ENCODE results near the gene PNKP. TPM values are rescaled to one million over a fixed set of nuclear protein-coding genes. Genes with fewer than 3 reads are reported as not detected.

The PNKP gene
- total and polyA plus RNA-seq, 9 of the 15 experiments (the other 6 are each of a cell fraction or from before 2014, with no cell fraction given), result 2.8 to 85.4 (median 25.3) TPM

GRCh38 chr19:49847731-49848696, 19.4 kb downstream of the PNKP start (continued):
- TF ChIP-seq NR4A1 (CRISPR knock-in tag; IDR thresholded peaks at IDR 0.05) (no peak), NR4A1 (tag; IDR thresholded peaks at IDR 0.05) (0 out of 2 replicates have a peak, but pooled peaks have one; percentile 80), ZFP1 (CRISPR knock-in tag; IDR thresholded peaks at IDR 0.05) (no peak), SREBF2 (CRISPR knock-in tag; IDR thresholded peaks at IDR 0.05) (no peak), ZNF3 (CRISPR knock-in tag; IDR thresholded peaks at IDR 0.05) (no peak), NR1H2 (CRISPR knock-in tag; IDR thresholded peaks at IDR 0.05) (no peak), KDM1A (IDR thresholded peaks at IDR 0.05) (peak in 1 of 2 experiments; percentile 36; a peak in 1 of 4 replicates), SRSF3 (IDR thresholded peaks at IDR 0.05; ENCODE audit: insufficient read depth, low read length) (no peak), NONO (IDR thresholded peaks at IDR 0.05; ENCODE audit: low read depth in 2 of 2, low read length in 1 of 2) (0 out of 4 replicates have a peak, but pooled peaks of 1 of the 2 experiments have one; percentile 27), FOXK2 (conservative IDR thresholded peaks at IDR 0.05 in 1 of 2, IDR thresholded peaks at IDR 0.05 in 1 of 2; ENCODE audit: low read depth in 2 of 2) (peak in 1 of 2 experiments; percentile 31; a peak in 1 of 4 replicates), JUN (IDR thresholded peaks at IDR 0.05; ENCODE audit: borderline replicate concordance, low read depth, low read length) (0 out of 2 replicates have a peak, but pooled peaks have one; percentile 70), JUN (CRISPR knock-in tag; IDR thresholded peaks at IDR 0.05; ENCODE audit: borderline replicate concordance) (no peak), ZNF316 (IDR thresholded peaks at IDR 0.05) (no peak), YBX1 (IDR thresholded peaks at IDR 0.05) (no peak), ASH1L (IDR thresholded peaks at IDR 0.05; ENCODE audit: borderline replicate concordance, low read depth, partially characterized antibody) (no peak), RB1 (IDR thresholded peaks at IDR 0.05; ENCODE audit: low read depth) (no peak), FOXJ2 (tag; IDR thresholded peaks at IDR 0.05) (no peak), LEF1 (IDR thresholded peaks at IDR 0.05) (peak; percentile 48; the same call in 1 of the 2 replicates), ZNF644 (tag; IDR thresholded peaks at IDR 0.05; ENCODE audit: low read depth) (0 out of 2 replicates have a peak, but pooled peaks have one; percentile 47), DPF2 (IDR thresholded peaks at IDR 0.05) (peak; percentile 86), CSDE1 (IDR thresholded peaks at IDR 0.05) (no peak), MCM3 (IDR thresholded peaks at IDR 0.05) (no peak), ELF2 (CRISPR knock-in tag; IDR thresholded peaks at IDR 0.05) (no peak), RUNX1 (IDR thresholded peaks at IDR 0.05; ENCODE audit: low read depth) (no peak), COPS2 (conservative IDR thresholded peaks at IDR 0.05) (no peak), NFRKB (IDR thresholded peaks at IDR 0.05; ENCODE audit: low read depth) (no peak), PHF21A (IDR thresholded peaks at IDR 0.05; ENCODE audit: borderline replicate concordance, low read depth) (no peak), POLR2A (conservative IDR thresholded peaks at IDR 0.05) (0 out of 2 replicates have a peak, but pooled peaks have one; percentile 26), ZBED1 (IDR thresholded peaks at IDR 0.05) (no peak)
- TF ChIP-seq, protein P1, sequence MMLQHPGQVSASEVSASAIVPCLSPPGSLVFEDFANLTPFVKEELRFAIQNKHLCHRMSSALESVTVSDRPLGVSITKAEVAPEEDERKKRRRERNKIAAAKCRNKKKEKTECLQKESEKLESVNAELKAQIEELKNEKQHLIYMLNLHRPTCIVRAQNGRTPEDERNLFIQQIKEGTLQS (IDR thresholded peaks at IDR 0.05), result peak; percentile 91
- TF ChIP-seq, protein P1 (CRISPR knock-in tag; conservative IDR thresholded peaks at IDR 0.05), result no peak
- TF ChIP-seq, protein P2, sequence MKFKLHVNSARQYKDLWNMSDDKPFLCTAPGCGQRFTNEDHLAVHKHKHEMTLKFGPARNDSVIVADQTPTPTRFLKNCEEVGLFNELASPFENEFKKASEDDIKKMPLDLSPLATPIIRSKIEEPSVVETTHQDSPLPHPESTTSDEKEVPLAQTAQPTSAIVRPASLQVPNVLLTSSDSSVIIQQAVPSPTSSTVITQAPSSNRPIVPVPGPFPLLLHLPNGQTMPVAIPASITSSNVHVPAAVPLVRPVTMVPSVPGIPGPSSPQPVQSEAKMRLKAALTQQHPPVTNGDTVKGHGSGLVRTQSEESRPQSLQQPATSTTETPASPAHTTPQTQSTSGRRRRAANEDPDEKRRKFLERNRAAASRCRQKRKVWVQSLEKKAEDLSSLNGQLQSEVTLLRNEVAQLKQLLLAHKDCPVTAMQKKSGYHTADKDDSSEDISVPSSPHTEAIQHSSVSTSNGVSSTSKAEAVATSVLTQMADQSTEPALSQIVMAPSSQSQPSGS (CRISPR knock-in tag; IDR thresholded peaks at IDR 0.05), result no peak
